Measurements from ENCODE around the gene NCK2.

DNA sequence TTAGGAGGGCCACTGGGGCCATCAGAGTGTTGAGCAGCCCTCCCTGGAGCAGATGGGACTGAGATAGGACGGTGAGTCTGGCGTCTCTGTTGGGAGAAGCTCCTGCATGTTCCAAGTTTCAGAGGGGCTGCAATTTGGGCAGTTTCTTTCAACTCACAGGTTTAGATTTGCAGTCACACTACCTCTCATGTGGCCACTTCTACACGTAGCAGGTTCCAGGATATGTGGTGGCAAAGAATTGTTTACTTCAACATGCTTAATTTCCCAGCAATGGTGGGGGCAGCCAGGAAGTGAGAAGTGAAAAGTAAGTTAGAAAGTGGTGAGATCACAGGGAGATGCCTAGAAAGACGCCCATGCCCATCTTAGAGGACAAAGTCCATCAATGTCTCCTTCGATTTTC, 9.3 kb downstream of the NCK2 start:
- TF ChIP-seq, protein P1, sequence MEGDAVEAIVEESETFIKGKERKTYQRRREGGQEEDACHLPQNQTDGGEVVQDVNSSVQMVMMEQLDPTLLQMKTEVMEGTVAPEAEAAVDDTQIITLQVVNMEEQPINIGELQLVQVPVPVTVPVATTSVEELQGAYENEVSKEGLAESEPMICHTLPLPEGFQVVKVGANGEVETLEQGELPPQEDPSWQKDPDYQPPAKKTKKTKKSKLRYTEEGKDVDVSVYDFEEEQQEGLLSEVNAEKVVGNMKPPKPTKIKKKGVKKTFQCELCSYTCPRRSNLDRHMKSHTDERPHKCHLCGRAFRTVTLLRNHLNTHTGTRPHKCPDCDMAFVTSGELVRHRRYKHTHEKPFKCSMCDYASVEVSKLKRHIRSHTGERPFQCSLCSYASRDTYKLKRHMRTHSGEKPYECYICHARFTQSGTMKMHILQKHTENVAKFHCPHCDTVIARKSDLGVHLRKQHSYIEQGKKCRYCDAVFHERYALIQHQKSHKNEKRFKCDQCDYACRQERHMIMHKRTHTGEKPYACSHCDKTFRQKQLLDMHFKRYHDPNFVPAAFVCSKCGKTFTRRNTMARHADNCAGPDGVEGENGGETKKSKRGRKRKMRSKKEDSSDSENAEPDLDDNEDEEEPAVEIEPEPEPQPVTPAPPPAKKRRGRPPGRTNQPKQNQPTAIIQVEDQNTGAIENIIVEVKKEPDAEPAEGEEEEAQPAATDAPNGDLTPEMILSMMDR (IDR thresholded peaks at IDR 0.05; ENCODE audit: insufficient read depth, low read length, poor library complexity, severe bottlenecking), result no peak
- no peak for TF ChIP-seq EZH2phosphoT487 (conservative IDR thresholded peaks at IDR 0.05; ENCODE audit: low read length)
